Mononuclear cell (primary cell): Measurements from ENCODE around the gene EIF4E1B. TPM values are rescaled to one million over a fixed set of nuclear protein-coding genes. Genes with fewer than 3 reads are reported as not detected.

Source experiments
- H3K27me3 ChIP-seq: 2 replicates; pipeline ENCODE4 v1.6.0; 2011; ENCODE audit warnings: low read length, control low read depth; ENCODE audit not compliant: insufficient read depth
- H3K4me1 ChIP-seq: 2 replicates; pipeline ENCODE4 v1.5.1; 2011; ENCODE audit warnings: mild to moderate bottlenecking, low read length, control low read depth; ENCODE audit not compliant: insufficient read depth
- H3K4me3 ChIP-seq: 2 replicates; pipeline ENCODE4 v1.5.1; 2011; ENCODE audit warnings: mild to moderate bottlenecking, low read length, moderate library complexity
- H3K9me3 ChIP-seq: 2 replicates; pipeline ENCODE4 v1.5.1; 2011; ENCODE audit warnings: low read depth, mild to moderate bottlenecking, control low read depth, low read length
- total RNA-seq: library from RNA; depleted of rRNA; stranded (reverse); fragments of >200 nt; gene quantifications from one replicate; pipeline ENCODE4 v1.2.3, GENCODE V29; 2012

The EIF4E1B gene
- total RNA-seq, 1 donor = 0.10 TPM

GRCh38 chr5:176658007-176658599 is 27.6 kb downstream of the EIF4E1B start:
- Histone ChIP-seq H3K9me3 (no peaks in the 10 kb centered on the region), H3K27me3 (no peaks in the 10 kb centered on the region), H3K4me3 (no peak overlapping the region), H3K4me1 (peaks cover 24% of the 10 kb centered on the region)

- no peaks in the 10 kb centered on the region for H3K27me3 ChIP-seq
- no peaks in the 10 kb centered on the region for H3K9me3 ChIP-seq
- peaks cover 18% of the 10 kb centered on the region for H3K4me1 ChIP-seq
- H3K4me3 ChIP-seq = no peak overlapping the region
These were observed 28.5 kb downstream of the EIF4E1B start for GRCh38 chr5:176658817-176659511.

DNA sequence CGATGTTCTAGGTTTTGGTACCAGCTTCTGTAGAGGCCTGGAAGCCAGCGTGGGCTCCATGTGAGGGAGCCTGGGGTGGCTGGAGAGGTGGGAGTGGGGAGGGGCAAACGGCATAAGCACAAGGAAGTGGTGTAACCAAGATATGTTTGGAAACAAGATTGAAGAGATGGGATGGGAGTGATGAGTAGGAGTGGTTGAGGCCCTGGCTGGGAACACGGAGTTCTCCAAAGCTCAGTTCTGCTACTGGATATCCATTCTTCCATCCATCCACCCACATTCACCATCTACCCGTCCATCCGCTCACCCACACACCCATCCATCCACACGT is 29.0 kb downstream of the EIF4E1B start:
- no peaks in the 10 kb centered on the region for H3K9me3 ChIP-seq
- no peaks in the 10 kb centered on the region for H3K27me3 ChIP-seq
- peaks cover 18% of the 10 kb centered on the region for H3K4me1 ChIP-seq
- no peak overlapping the region for H3K4me3 ChIP-seq

DNA sequence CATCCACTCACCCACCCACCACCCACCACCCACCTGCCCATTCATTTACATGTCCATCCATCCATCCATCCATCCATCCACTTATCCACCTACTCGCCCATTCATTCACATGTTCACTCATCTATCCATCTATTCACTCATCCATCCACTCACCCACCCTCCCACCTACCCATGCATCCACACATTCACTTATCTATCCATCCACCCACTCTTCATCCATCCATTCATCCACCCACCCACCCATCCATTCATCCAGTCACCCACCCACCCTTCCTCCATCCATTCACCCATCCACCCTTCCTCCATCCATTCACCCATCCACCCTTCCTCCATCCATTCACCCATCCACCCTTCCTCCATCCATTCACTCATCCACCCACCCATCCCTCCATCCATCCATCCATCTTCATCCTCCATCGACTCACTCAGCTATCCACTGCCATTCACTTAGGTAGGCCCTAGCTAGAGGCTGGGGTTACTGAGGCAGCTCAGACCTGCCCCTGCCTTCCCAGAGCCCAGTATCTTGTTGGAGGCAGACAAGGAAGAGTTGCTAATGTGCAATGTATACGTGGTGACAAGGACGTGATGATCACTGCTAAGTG is 29.5 kb downstream of the EIF4E1B start:
- Histone ChIP-seq H3K27me3 (no peaks in the 10 kb centered on the region), H3K4me1 (peaks cover 18% of the 10 kb centered on the region), H3K9me3 (no peaks in the 10 kb centered on the region), H3K4me3 (no peak overlapping the region)

DNA sequence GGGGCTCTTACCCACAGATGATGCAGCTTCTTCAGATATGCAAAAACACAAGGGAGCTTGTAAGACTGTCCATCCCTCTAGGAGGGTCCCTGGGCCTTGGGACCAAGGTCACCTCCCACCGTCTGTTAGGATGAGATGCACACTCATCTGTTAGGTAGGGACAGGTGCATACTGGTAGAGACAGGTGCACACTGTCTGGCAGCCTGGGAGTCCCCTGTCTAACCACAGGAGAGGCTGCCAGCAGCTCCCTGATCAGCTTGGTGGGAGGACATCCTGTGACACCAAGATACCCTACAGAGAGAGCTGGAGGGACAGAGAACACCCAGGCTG is 30.0 kb downstream of the EIF4E1B start:
- Histone ChIP-seq H3K4me3 (no peak overlapping the region), H3K4me1 (peaks cover 18% of the 10 kb centered on the region), H3K27me3 (no peaks in the 10 kb centered on the region), H3K9me3 (no peaks in the 10 kb centered on the region)

GRCh38 chr5:176660860-176661641 is 30.6 kb downstream of the EIF4E1B start:
- Histone ChIP-seq H3K4me3 (no peak overlapping the region), H3K9me3 (no peaks in the 10 kb centered on the region), H3K27me3 (no peaks in the 10 kb centered on the region), H3K4me1 (peaks cover 18% of the 10 kb centered on the region)

GRCh38 chr5:176661676-176662075 is 31.2 kb downstream of the EIF4E1B start:
- Histone ChIP-seq H3K4me3 (no peak overlapping the region), H3K9me3 (no peaks in the 10 kb centered on the region), H3K4me1 (peaks cover 18% of the 10 kb centered on the region), H3K27me3 (no peaks in the 10 kb centered on the region)

- peaks cover 18% of the 10 kb centered on the region for H3K4me1 ChIP-seq
- no peaks in the 10 kb centered on the region for H3K27me3 ChIP-seq
- no peak overlapping the region for H3K4me3 ChIP-seq
- H3K9me3 ChIP-seq = no peaks in the 10 kb centered on the region
These were observed 32.2 kb downstream of the EIF4E1B start for GRCh38 chr5:176662371-176663333.

- no peak overlapping the region for H3K4me3 ChIP-seq
- no peaks in the 10 kb centered on the region for H3K9me3 ChIP-seq
- H3K27me3 ChIP-seq = no peaks in the 10 kb centered on the region
- H3K4me1 ChIP-seq = peaks cover 12% of the 10 kb centered on the region
These were observed 33.1 kb downstream of the EIF4E1B start for GRCh38 chr5:176663566-176663965.

GRCh38 chr5:176664479-176664878 is 34.0 kb downstream of the EIF4E1B start:
- Histone ChIP-seq H3K4me1 (peaks cover 3% of the 10 kb centered on the region), H3K27me3 (no peaks in the 10 kb centered on the region), H3K4me3 (no peak overlapping the region), H3K9me3 (no peaks in the 10 kb centered on the region)

DNA sequence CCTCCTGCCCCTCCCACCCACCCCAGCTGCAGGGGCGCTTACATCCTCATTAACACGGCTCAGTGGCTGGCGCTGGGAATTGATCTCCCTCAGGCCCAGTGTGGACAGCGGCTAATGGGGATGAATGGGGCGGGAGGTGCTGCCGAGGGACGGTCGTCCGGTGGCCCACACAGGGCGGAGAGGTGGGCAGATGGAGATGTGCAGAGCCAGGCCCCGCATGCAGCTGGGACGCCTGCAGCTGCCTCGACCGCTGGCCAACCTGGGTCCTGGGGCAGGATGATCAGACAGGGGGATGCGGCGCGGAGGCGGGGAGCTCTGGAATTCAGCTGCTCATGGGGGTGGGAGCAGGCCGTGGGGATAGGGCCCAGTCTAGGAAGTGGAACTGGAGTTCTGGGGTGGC is 34.4 kb downstream of the EIF4E1B start:
- Histone ChIP-seq H3K27me3 (no peaks in the 10 kb centered on the region), H3K4me3 (no peak overlapping the region), H3K9me3 (no peaks in the 10 kb centered on the region), H3K4me1 (peaks cover 3% of the 10 kb centered on the region)

DNA sequence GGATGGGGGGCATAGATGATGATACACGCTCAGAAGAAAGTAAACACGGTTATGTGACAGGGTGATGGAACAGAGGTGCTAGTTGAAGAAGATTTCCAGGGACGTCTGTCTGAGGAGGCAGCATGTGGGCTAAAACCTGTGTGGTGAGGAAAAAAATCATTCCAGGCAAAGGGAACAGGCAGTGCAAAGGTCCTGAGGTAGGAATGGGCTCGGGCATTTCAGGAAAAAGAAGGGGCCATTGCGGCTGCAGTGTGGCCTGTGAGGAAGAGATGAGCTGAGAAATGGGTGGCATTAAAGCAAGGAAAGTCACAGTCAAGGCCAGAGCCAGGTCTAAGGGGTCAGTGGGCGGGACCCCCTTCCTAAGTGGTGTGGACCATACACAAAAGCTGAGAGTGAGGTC is 35.0 kb downstream of the EIF4E1B start:
- no peaks in the 10 kb centered on the region for H3K9me3 ChIP-seq
- H3K4me1 ChIP-seq = peaks cover 3% of the 10 kb centered on the region
- no peaks in the 10 kb centered on the region for H3K27me3 ChIP-seq
- H3K4me3 ChIP-seq = no peak overlapping the region

DNA sequence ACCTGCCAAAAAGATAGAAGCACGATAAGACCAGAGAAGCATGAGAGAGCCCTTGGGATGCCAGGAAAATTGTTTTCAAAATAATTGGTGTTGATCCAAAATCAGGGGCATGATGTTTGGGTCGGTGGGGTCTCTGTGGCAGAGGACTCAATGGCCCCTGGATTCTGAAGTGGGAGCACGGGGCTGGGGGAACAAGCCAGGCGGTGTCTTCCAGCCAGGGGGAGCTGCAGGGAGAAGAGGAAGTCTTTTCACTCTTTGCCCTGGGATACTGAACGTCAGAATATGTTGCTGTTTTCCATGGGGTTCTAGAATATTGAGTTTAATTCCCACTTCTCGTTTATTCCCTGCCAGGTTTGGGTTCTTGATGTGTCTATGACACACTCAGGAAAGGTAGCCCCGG is 37.2 kb downstream of the EIF4E1B start:
- Histone ChIP-seq H3K4me1 (no peaks in the 10 kb centered on the region), H3K9me3 (no peaks in the 10 kb centered on the region), H3K4me3 (no peak overlapping the region), H3K27me3 (no peaks in the 10 kb centered on the region)

DNA sequence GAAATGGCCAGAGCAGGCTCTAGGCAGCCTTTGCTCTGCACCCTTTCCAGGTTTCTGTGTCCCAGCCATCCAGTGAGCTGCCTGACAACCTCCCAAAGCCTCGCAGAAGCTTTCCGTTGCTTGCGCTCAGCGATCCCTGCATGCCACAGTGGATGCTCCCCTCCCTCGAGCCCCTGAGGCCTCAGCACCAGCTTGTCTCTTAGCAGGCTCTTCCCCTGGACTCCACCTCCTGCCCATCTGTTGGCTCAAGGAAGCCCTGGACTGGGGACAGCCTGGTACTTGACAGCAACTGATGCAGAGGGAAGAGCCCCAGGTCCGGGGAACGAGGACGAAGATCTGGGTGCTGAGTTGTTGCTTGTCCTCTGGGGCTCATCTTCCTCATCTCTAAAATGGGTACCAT is 40.0 kb downstream of the EIF4E1B start:
- Histone ChIP-seq H3K9me3 (no peaks in the 10 kb centered on the region), H3K27me3 (no peaks in the 10 kb centered on the region), H3K4me1 (no peaks in the 10 kb centered on the region), H3K4me3 (no peak overlapping the region)
